ENCODE data around the gene CUX1.

- TF ChIP-seq, protein P1, sequence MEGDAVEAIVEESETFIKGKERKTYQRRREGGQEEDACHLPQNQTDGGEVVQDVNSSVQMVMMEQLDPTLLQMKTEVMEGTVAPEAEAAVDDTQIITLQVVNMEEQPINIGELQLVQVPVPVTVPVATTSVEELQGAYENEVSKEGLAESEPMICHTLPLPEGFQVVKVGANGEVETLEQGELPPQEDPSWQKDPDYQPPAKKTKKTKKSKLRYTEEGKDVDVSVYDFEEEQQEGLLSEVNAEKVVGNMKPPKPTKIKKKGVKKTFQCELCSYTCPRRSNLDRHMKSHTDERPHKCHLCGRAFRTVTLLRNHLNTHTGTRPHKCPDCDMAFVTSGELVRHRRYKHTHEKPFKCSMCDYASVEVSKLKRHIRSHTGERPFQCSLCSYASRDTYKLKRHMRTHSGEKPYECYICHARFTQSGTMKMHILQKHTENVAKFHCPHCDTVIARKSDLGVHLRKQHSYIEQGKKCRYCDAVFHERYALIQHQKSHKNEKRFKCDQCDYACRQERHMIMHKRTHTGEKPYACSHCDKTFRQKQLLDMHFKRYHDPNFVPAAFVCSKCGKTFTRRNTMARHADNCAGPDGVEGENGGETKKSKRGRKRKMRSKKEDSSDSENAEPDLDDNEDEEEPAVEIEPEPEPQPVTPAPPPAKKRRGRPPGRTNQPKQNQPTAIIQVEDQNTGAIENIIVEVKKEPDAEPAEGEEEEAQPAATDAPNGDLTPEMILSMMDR (IDR thresholded peaks at IDR 0.05) = no peak
- no peak for TF ChIP-seq POLR2AphosphoS5 (IDR thresholded peaks at IDR 0.05)
- TF ChIP-seq POLR2A (IDR thresholded peaks at IDR 0.05) = no peak
These were observed 152.7 kb downstream of the CUX1 start for GRCh38 chr7:101969997-101970585.

Measured in breast epithelium (tissue), 3 donors.